Measurements from ENCODE around the gene RAG2. TPM values are rescaled to one million over a fixed set of nuclear protein-coding genes. Genes with fewer than 3 reads are reported as not detected.
A peak's percentile ranks its signal among the peaks of the same experiment; 100 is the strongest.

Gene RAG2
- total and polyA plus RNA-seq, 2 of the 4 experiments (the other 2 are of a cell fraction): not detected

- no peaks in the 10 kb centered on the region for H4K20me1 ChIP-seq (ENCODE audit: insufficient read depth, low read length)
- DNase-seq: no peak
- POLR2A ChIA-PET (ENCODE audit: unreplicated experiment): no interaction called here
These were observed 11.5 kb downstream of the RAG2 start for GRCh38 chr11:36586543-36586942.

More at GRCh38 chr11:36586543-36586942, 11.5 kb downstream of the RAG2 start:
- Histone ChIP-seq H3K27ac (ENCODE audit: insufficient read depth, low read length) (no peak overlapping the region), H3K4ac (ENCODE audit: low read depth, low read length) (no peak overlapping the region), H2AFZ (replicated peaks; ENCODE audit: low read length, poor library complexity) (no peak overlapping the region), H2AK9ac (replicated peaks; ENCODE audit: low read depth, low read length, poor library complexity) (no peak overlapping the region), H4K91ac (ENCODE audit: insufficient read depth, low read depth, low read length) (no peak overlapping the region), H3K4me2 (ENCODE audit: low read depth, low read length) (no peak overlapping the region), H3K56ac (ENCODE audit: extremely low read depth, insufficient read depth, low read length) (no peak overlapping the region), H2BK5ac (ENCODE audit: low read depth, low read length, poor library complexity, severe bottlenecking) (no peak overlapping the region), H3K4me1 (ENCODE audit: control insufficient read depth, insufficient read depth, low read length) (no peaks in the 10 kb centered on the region), H3K18ac (ENCODE audit: low read depth, low read length) (no peak overlapping the region), H3K27me3 (ENCODE audit: control insufficient read depth, insufficient read depth, low read length) (no peaks in the 10 kb centered on the region; the same call in 1 of the 2 replicates), H3K79me1 (ENCODE audit: low read depth in 1 of 2, low read length in 2 of 2) (no peaks in the 10 kb centered on the region), H3K23ac (ENCODE audit: low read depth, low read length) (no peak overlapping the region), H3K9ac (ENCODE audit: low read depth, low read length) (no peak overlapping the region), H4K5ac (ENCODE audit: low read depth, low read length) (no peak overlapping the region), H2BK120ac (ENCODE audit: low read depth, low read length) (no peak overlapping the region), H3K14ac (replicated peaks; ENCODE audit: low read depth, low read length) (no peak overlapping the region), H3K36me3 (ENCODE audit: control insufficient read depth, insufficient read depth, low read length) (no peaks in the 10 kb centered on the region), H2BK20ac (ENCODE audit: low read depth, low read length) (no peak overlapping the region), H4K8ac (ENCODE audit: low read depth in 2 of 2, low read length in 2 of 2) (no peak overlapping the region), H2BK15ac (ENCODE audit: low read depth, low read length) (no peak overlapping the region), H3K9me3 (ENCODE audit: control insufficient read depth, insufficient read depth, low read length) (0 out of 2 replicates have a peak, but pooled peaks cover under 1% of the 10 kb centered on the region), H3K9me1 (ENCODE audit: insufficient read depth, low read length) (no peaks in the 10 kb centered on the region), H2AK5ac (ENCODE audit: low read depth, low read length) (no peak overlapping the region), H3K4me3 (ENCODE audit: insufficient read depth, low read depth, low read length) (no peak overlapping the region)
- CTCF ChIA-PET: no interaction called here
- dilution Hi-C loops (cut with HindIII; ENCODE audit: low sequenced_read_pairs, unreplicated experiment) (no loop called here), in situ Hi-C loops (cut with MboI; ENCODE audit: low sequenced_read_pairs) (no loop called here), intact Hi-C loops (cut with micrococcal nuclease) (loop anchor here (5.0 kb wide), 1 partner anchor 36 kb away; no protein-coding TSS in a partner anchor)
- no peak for ATAC-seq (ENCODE audit: low read depth)
- no peak for TF ChIP-seq RCOR1 (IDR thresholded peaks at IDR 0.05; ENCODE audit: insufficient replicate concordance, low read length)
- TF ChIP-seq USF2 (IDR thresholded peaks at IDR 0.05; ENCODE audit: low read depth, low read length): peak; percentile 60; the same call in 1 of the 2 replicates
- no TSS peak for BruUV-seq (replicated peaks)
